GM12878 (cell line): Measurements from ENCODE around the gene POU5F2. TPM values are rescaled to one million over a fixed set of nuclear protein-coding genes. Genes with fewer than 3 reads are reported as not detected.
A peak's percentile ranks its signal among the peaks of the same experiment; 100 is the strongest.

Experiments used
- ATAC-seq: fragments of 200-7000 bp; cut with Tn5 transposase; 3 replicates; pipeline ENCODE4 v1.9.1; 2020; ENCODE audit warnings: mild to moderate bottlenecking, moderate library complexity
- Bru-seq: library from RNA; stranded (reverse); fragments of 400-500 nt; gene quantifications from one replicate; lab custom pipeline; 2021; lab: Mats Ljungman, UMichigan
- BruChase-seq, 2 experiments: library from RNA; stranded (reverse); fragments of 400-500 nt; gene quantifications; one replicate each; lab custom pipeline; 2021; lab: Mats Ljungman, UMichigan
- BruUV-seq: library from RNA; stranded (reverse); fragments of 400-500 nt; replicated peaks from 2 replicates; lab custom pipeline; 2021; lab: Mats Ljungman, UMichigan
- CTCF ChIA-PET: fragments of 300-600 bp; sonication (Branson Sonifier 250); formaldehyde crosslinking; extraction: SDS; loops from one replicate; lab custom pipeline; 2021; ENCODE audit warnings: inconsistent platforms; lab: Yijun Ruan, JAX
- POLR2A ChIA-PET: fragments of 350-600 bp; formaldehyde crosslinking; extraction: SDS; loops from one replicate; lab custom pipeline; 2021; ENCODE audit warnings: inconsistent platforms; lab: Charles Lee
- RAD21 ChIA-PET: fragments of 300-600 bp; sonication (Branson Sonifier 250); formaldehyde crosslinking; loops from one replicate; lab custom pipeline; 2023; ENCODE audit warnings: antibody characterized with exemption; ENCODE audit not compliant: unreplicated experiment; lab: Charles Lee
- SMC1A ChIA-PET: fragments of 300-600 bp; sonication (Branson Sonifier 250); formaldehyde crosslinking; loops from one replicate; lab custom pipeline; 2023; ENCODE audit not compliant: unreplicated experiment, uncharacterized antibody; lab: Charles Lee
- DNase-seq: peaks from one replicate; pipeline ENCODE4 v3.0.0-alpha.2; 2011; ENCODE audit warnings: low read depth, low spot score
- FAIRE-seq: peaks from 3 replicates; lab custom pipeline; 2011; peaks lifted over from hg19 to GRCh38; lab: Jason Lieb, UNC
- H2AFZ ChIP-seq: 2 replicates; pipeline ENCODE4 v1.6.0; 2011; ENCODE audit warnings: low read depth, low read length, control low read depth; ENCODE audit not compliant: control insufficient read depth
- H3K27ac ChIP-seq: 2 replicates; pipeline ENCODE4 v1.5.1; 2011; ENCODE audit warnings: control low read depth; ENCODE audit not compliant: control insufficient read depth, insufficient read depth
- H3K27me3 ChIP-seq, 2 experiments: replicated peaks in 1 of 2; 2 replicates each; pipeline versions ENCODE4 v1.6.0 to v1.6.1; 2011; ENCODE audit warnings: low read length in 1 of 2; ENCODE audit not compliant: control insufficient read depth in 2 of 2, insufficient read depth in 2 of 2
- H3K36me3 ChIP-seq, 2 experiments: 2 replicates each; pipeline ENCODE4 v1.5.1; 2011; ENCODE audit warnings: low read length in 1 of 2; ENCODE audit not compliant: control insufficient read depth in 2 of 2, insufficient read depth in 2 of 2
- H3K4me1 ChIP-seq: 2 replicates; pipeline ENCODE4 v1.6.1; 2011; ENCODE audit warnings: mild to moderate bottlenecking, low read length, moderate library complexity, mixed read lengths; ENCODE audit not compliant: control insufficient read depth, insufficient read depth
- H3K4me2 ChIP-seq: 2 replicates; pipeline ENCODE4 v1.6.0; 2011; ENCODE audit warnings: control low read depth; ENCODE audit not compliant: control insufficient read depth, insufficient read depth
- H3K4me3 ChIP-seq: fragments of 200-600 bp; sonication (generic); 2 replicates; pipeline ENCODE4 v1.5.1; 2016
- H3K79me2 ChIP-seq: 2 replicates; pipeline ENCODE4 v1.6.0; 2011; ENCODE audit warnings: low read length; ENCODE audit not compliant: control insufficient read depth, insufficient read depth
- H3K9ac ChIP-seq: 2 replicates; pipeline ENCODE4 v1.8.0; 2011; ENCODE audit warnings: low read length, control low read depth, mixed read lengths; ENCODE audit not compliant: control insufficient read depth, insufficient read depth
- H3K9me3 ChIP-seq: replicated peaks from 3 replicates; pipeline ENCODE4 v1.5.1; 2011; ENCODE audit warnings: mild to moderate bottlenecking, low read length; ENCODE audit not compliant: control insufficient read depth, insufficient read depth
- H4K20me1 ChIP-seq: 2 replicates; pipeline ENCODE4 v1.6.0; 2011; ENCODE audit not compliant: control insufficient read depth, insufficient read depth
- BMI1 ChIP-seq: fragments of 450-650 bp; IDR thresholded peaks from 2 replicates; pipeline ENCODE4 v1.6.1; 2016; ENCODE audit warnings: mild to moderate bottlenecking, moderate library complexity, borderline replicate concordance
- HDAC2 ChIP-seq: fragments of 200-600 bp; sonication (generic); IDR thresholded peaks from 2 replicates; pipeline ENCODE4 v1.6.1; 2017
- IKZF2 ChIP-seq, 2 experiments: fragments of 450-650 bp; IDR thresholded peaks; 2 replicates each; pipeline ENCODE4 v1.6.1; 2017; ENCODE audit warnings: mild to moderate bottlenecking in 2 of 2, moderate library complexity in 2 of 2
- ZNF622 ChIP-seq: fragments of 450-650 bp; IDR thresholded peaks from 2 replicates; pipeline ENCODE4 v1.6.1; 2017; ENCODE audit warnings: mild to moderate bottlenecking, inconsistent platforms
- WGBS: methylation state at CpG from one replicate; pipeline ENCODE4 v1.1.6; 2016; ENCODE audit warnings: low lambda C conversion rate; ENCODE audit not compliant: insufficient replicate concordance, insufficient coverage; ENCODE audit errors: missing lambda C conversion rate; 5-methylcytosine and 5-hydroxymethylcytosine counted together
- in situ Hi-C: fragments of 300-500 bp; cut with MboI; formaldehyde crosslinking; loops from 9 replicates; pipeline ENCODE4 v1.14.3; 2018; ENCODE audit warnings: mixed read lengths
- intact Hi-C: fragments of 100-400 bp; cut with micrococcal nuclease; formaldehyde crosslinking; loops from one replicate; pipeline ENCODE4 v1.14.2; 2022; ENCODE audit not compliant: unreplicated experiment
- long read RNA-seq, 2 experiments: library from polyadenylated mRNA; unstranded; transcript quantifications; one replicate each; pipeline ENCODE4 v2.0.0, GENCODE V29; 2019 to 2020
- polyA minus RNA-seq, 3 experiments: library from RNA; depleted of rRNA, polyadenylated mRNA; stranded (reverse); fragments of >200 nt; gene quantifications; 2 replicates each; pipeline ENCODE4 v1.2.3, GENCODE V29; 2011
- polyA plus RNA-seq, 11 experiments: library from polyadenylated mRNA; depleted of rRNA in 4 of 11; unstranded in 6 of 11; stranded (reverse) in 5 of 11; fragments of >200 nt; fragmentation: Nextera tagmentation in 4 of 11; fragmentation: Illumina TruSeq in 1 of 11; extraction: Ambion mirVana in 4 of 11; extraction: Trizol in 1 of 11; gene quantifications; 1 replicate in 1 of 11; 2 replicates in 10 of 11; pipeline versions ENCODE4 v1.2.1 to v1.2.3, GENCODE V29; 2011 to 2016; ENCODE audit warnings: inconsistent platforms in 2 of 11, missing spikeins in 2 of 11, low read depth in 1 of 11
- total RNA-seq, 4 experiments: library from RNA; depleted of rRNA in 3 of 4; stranded (reverse); fragments of >200 nt in 3 of 4; fragmentation: Illumina TruSeq in 1 of 4; extraction: Trizol in 1 of 4; gene quantifications; 2 replicates each; pipeline versions ENCODE4 v1.2.1 to v1.2.3, GENCODE V29; 2013 to 2021

The POU5F2 gene
- total RNA-seq (2013; cell fraction: nucleolus; rRNA removed) = 35.1 and 35.8 TPM in 2 replicates
- total RNA-seq (2014; rRNA removed) (1.3 and 1.4 TPM in 2 replicates), total RNA-seq (2014; rRNA removed; fragmentation: Illumina TruSeq; extraction: Trizol) (1.1 and 1.4 TPM in 2 replicates), total RNA-seq (2021) (0.40 and 0.59 TPM in 2 replicates), polyA plus RNA-seq (2011; rRNA removed) (0.24 and 0.62 TPM in 2 replicates), polyA plus RNA-seq (2014; fragmentation: Illumina TruSeq; extraction: Trizol) (0.01 TPM in 1 of 2 replicates, not detected in the other), polyA plus RNA-seq (2014; fragmentation: Nextera tagmentation; extraction: Ambion mirVana) (under 1 TPM; under 0.01 to 0.06 TPM), polyA plus RNA-seq (2014; rRNA removed) (0.06 and 0.13 TPM in 2 replicates), polyA plus RNA-seq (2016; fragmentation: Nextera tagmentation; extraction: Ambion mirVana) (under 1 TPM; 0.32 to 0.37 TPM), polyA minus RNA-seq (2011; rRNA and poly(A)+ RNA removed) (5.9 and 7.7 TPM in 2 replicates), Bru-seq, nascent RNA (percentile 68 among the genes with signal in this experiment), BruChase-seq, experiment 1, labeled RNA remaining after a 6-hour chase (percentile 69 among the genes with signal in this experiment), BruChase-seq, experiment 2, labeled RNA remaining after a 2-hour chase (percentile 73 among the genes with signal in this experiment)
- 0.05 TPM for polyA plus RNA-seq (2011; ENCODE audit: low read depth)
- polyA plus RNA-seq (2011; cell fraction: cytosol; rRNA removed) = 0.01 and 0.02 TPM in 2 replicates
- 2.2 and 2.7 TPM in 2 replicates for polyA plus RNA-seq (2011; cell fraction: nucleus; rRNA removed)
- polyA plus RNA-seq (2012) = 0.04 and 0.05 TPM in 2 replicates
- polyA minus RNA-seq (2011; cell fraction: cytosol; rRNA and poly(A)+ RNA removed) = 0.13 and 0.42 TPM in 2 replicates
- polyA minus RNA-seq (2011; cell fraction: nucleus; rRNA and poly(A)+ RNA removed) = 22.2 and 40.7 TPM in 2 replicates
- long read RNA-seq, experiment 1 = 0 reads
- long read RNA-seq, experiment 2 = 0 reads

- TF ChIP-seq IKZF2 (IDR thresholded peaks at IDR 0.05) = no peak
- TF ChIP-seq BMI1 = no peak
- TF ChIP-seq ZNF622 = no peak
- TF ChIP-seq HDAC2 = no peak
- Histone ChIP-seq H2AFZ (no peak within 1 kb of the TSS), H3K36me3 (no peaks in the 10 kb centered on the region; a peak in 1 of 4 replicates), H3K4me3 (no peak within 1 kb of the TSS), H3K4me2 (no peak within 1 kb of the TSS), H3K9ac (no peak within 1 kb of the TSS), H3K27me3 (no peaks in the 10 kb centered on the region), H3K4me1 (no peaks in the 10 kb centered on the region), H3K79me2 (no peaks in the 10 kb centered on the region), H3K27ac (no peak within 1 kb of the TSS), H3K9me3 (peaks cover 2% of the 10 kb centered on the region; the same call in 1 of the 3 replicates), H4K20me1 (no peaks in the 10 kb centered on the region)
- in situ Hi-C loops = no loop called here
- POLR2A ChIA-PET = no interaction called here
- no peak for DNase-seq
- no peak for FAIRE-seq
- CTCF ChIA-PET = no interaction called here
- intact Hi-C loops = no loop called here
- BruUV-seq = no TSS peak
- RAD21 ChIA-PET = no interaction called here
- WGBS = 99% methylated on average over 28 of the region's 29 CpGs
- no peak for ATAC-seq
- SMC1A ChIA-PET = interaction anchor here (1.1 kb wide), 1 partner anchor 18 kb away, joined by 3 read pairs; no protein-coding TSS in a partner anchor
These were observed at the start of gene POU5F2 for GRCh38 chr5:93741136-93741811. TSS of gene POU5F2 (minus strand) at chr5:93741600. CDS start at chr5:93741563, 37 bp downstream.
